Central memory CD4-positive, alpha-beta T cell (primary cell): ENCODE measurements around the gene TRHDE.
"Not testable (repeated sequence)": the region's sequence is repeated elsewhere in the genome, so short reads cannot be mapped to it uniquely, and the experiment has no call there.

Experiments
- DNase-seq: peaks from one replicate; pipeline ENCODE4 v3.0.0; 2022

Gene TRHDE

GRCh38 chr12:72660174-72660573 lies 388.0 kb downstream of the TRHDE start:
- DNase-seq, result not testable (repeated sequence)

DNA sequence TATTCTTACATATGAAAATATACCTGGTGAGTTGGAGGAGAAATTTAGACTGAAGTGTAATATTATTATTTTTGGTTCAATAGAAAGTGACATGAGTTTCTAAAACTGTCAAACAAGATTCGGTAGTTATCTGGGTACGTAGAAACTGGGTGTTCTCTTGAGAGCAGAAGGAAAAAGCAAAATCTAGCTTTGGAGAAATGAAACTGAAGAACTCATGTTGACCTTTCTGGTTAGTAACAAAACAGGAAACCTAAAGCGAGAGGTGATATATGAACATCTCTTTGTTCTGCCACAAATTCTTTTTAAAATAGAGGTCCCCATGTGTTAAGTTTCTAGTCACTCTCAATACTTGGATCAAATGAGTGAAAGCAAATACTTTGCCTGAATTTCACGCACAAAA lies 401.7 kb downstream of the TRHDE start:
- no peak for DNase-seq

DNA sequence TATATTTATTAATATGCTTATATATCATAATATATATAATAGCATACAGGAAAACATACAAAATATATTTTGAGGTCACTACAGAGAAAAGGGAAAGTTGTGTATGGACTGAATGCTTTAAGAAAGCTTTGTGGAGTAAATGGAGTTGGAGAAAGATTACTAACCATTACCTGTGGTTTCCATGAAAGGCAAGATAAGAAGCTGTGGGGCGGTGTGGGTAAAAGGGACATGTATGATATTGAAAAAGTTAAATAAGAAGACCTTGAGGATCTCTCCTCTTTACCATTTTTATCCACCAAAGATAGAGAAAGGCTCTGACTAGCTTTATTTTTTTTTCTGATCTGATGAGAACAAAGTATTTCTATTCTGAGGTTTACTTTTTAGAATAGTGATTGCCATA lies 404.4 kb downstream of the TRHDE start:
- DNase-seq, result no peak

DNA sequence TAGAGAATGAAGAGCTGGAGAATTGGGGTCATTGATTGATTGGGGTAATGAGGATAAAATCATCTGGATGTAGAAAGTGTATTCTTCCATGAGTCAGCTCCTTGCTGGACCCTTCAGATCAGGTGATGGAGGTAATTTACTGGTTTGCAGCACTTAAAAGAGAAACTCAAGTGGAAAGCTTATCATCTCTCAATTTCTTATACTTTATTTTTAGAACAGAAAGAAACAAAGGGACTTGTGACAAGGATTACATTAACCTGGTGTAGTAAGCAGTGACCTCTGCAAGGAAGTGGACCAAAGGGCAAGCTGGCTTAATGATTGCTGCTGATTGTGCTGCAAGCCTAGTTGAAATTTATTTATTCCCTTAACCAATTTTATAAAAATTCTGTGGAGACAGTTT lies 405.0 kb downstream of the TRHDE start:
- DNase-seq, result no peak

DNA sequence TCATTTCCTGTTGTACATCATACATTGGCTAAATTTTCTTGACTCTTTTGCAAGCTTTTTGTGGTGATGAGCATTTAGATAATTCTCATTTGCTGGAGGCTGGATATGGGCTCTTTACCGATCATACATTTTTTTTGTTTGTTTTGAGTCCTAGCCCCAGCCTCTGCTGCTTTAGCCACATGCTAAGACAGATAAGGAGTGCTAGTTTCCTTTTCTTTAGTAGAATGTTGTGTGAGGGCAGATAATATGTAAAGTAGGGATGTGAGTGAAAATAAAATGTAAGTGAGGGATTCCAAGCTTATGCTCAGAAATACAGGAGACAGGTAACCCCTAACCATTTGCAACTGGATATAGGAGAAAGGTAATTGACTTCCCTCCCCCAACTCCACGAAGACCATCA lies 405.7 kb downstream of the TRHDE start:
- no peak for DNase-seq

DNA sequence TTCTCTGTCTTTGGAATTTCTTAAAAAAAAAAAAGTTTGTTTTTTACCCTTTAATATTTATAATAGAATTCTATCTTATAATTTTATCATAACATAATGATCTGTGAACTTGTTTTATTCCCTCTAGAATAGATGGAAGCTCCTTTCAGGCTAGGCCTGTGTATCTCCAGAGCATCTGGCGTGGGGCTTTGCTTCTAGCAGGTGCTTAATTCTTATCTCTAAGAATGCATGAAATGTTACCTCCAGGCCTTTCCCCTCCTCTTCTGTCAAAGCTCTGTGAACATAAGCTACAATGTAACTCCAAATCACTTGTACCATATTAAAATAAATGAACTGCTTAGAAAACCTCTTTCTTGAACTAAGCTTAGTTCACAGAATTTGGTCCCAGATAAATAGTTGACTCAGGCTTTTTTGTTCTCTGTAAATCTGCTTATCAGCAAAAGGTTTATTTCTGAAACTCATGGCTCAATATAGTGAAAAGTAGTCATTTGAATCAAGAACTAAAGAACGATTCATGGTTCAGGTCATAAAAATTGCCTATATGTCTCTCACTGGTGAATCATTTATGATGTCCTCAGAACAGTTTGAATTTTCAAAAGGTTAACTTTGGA lies 407.1 kb downstream of the TRHDE start:
- DNase-seq, result no peak

DNA sequence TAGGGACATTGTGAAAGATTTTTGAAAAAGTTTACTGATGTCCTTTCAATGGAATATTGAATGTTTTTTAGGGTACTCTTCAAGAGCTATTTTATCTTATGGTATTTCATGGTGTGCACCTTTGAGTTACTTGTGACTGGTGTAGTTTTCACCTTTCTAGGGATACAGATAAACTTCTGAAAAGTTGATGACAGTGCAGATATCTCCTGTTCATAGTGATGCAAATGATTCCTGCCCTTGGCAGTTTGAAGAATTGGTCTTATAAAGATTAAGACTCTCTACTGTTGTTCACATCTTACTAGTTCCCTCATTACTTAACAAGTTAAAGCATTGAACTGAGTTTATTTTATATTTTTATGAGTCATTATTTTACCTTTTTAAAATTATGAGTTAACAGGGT lies 408.9 kb downstream of the TRHDE start:
- no peak for DNase-seq

- DNase-seq, result no peak
Measured at GRCh38 chr12:72684491-72684890, 412.3 kb downstream of the TRHDE start.

DNA sequence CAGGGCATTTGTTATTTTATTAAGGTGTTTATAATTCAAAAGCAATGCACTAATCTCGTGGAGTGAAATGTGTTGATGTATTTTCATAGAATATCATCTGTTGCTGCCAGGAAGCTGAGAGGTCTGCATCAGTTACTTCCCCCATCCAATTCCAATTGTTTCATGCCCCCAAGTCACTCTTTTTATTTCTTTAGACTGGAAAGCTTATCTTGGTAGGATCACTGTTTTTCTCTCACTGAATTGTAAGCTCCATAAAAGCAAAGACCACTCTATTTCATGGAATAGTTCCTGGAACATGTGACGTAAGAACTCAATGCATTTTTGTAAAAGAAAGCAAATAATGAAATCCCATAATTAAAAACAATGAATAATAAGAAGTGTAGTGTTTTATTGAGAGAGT lies 420.2 kb downstream of the TRHDE start:
- DNase-seq, result no peak

DNA sequence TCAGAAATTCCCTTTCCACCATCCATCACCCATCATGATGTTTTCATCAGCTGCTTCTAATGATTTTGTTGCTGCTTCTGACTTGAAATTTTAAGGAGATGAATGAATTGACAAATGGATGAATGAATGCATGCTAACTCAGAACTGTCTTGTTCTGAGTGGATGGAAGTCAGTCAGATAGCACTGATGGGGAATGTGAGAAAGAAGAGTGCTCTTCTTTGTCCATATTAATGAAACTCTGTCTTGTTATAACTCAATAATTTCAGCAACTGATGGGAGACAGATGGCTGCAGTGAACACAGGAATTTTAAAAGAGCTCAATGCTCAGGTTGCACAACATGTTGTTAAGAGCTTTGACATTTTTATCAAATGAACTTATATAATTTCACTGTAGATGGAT lies 422.0 kb downstream of the TRHDE start:
- no peak for DNase-seq

DNA sequence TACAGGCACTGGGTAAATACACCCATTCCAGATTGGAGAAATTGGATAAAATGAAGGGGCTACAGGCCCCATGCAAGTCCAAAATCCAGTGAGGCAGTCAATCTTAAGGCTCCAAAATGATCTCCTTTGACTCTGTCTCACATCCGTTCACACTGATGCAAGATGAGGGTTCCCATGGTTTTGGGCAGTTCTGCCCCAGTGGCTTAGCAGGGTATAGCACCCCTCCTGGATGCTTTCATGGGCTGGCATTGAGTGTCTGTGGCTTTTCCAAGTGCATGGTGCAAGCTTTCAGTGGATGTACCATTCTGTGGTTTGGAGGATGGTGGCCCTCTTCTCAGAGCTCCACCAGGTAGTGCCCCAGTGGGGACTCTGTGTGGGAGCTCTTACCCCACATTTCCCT lies 427.2 kb downstream of the TRHDE start:
- DNase-seq, result no peak

- DNase-seq, result not testable (repeated sequence)
Measured at GRCh38 chr12:72712025-72712424, 439.9 kb downstream of the TRHDE start.

DNA sequence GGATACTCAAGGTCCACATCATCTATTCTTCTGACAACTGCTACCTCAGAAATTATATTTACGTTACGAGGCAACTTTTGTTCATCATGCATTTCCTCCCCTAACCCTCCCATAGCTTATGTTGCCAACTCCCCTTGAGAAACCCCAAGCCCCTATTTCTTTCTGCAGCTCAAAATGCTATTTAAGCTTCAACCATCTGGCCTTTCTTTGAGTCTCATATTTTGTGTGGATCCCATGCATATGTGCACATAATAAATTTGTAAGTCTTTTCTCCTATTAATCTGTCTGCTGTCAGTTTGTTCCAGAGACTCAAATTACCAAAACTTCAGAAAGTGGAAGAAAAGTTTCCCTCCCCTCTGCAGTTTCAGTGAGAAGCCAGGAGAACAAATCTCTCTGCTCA lies 444.1 kb downstream of the TRHDE start:
- no peak for DNase-seq

GRCh38 chr12:72717036-72717435 lies 444.9 kb downstream of the TRHDE start:
- no peak for DNase-seq
